ENCODE data around the gene XPOT. TPM values are rescaled to one million over a fixed set of nuclear protein-coding genes. Genes with fewer than 3 reads are reported as not detected.
A peak's percentile ranks its signal among the peaks of the same experiment; 100 is the strongest.

Gene XPOT
- total RNA-seq, 1 experiment from 2014 or later: 122 TPM

DNA sequence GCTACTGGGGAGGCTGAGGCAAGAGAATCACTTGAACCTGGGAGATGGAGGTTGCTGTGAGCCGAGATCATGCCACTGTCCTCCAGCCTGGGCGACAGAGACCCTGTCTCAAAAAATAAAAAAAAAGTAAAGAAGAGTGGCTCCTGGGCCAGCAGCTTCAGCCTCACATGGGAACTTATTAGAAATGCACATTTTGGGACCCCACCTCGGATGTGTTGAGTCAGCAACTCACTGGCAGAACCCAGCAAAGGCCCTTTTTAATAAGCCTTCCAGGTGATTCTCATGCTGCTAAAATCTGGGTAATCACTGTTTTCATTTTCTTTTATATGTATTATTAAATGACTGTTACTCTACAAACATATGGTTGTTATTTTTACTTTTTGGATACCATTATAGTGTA, 89.3 kb downstream of the XPOT start:
- no peak for DNase-seq
- Histone ChIP-seq H3K27me3 (ENCODE audit: insufficient read depth, low read depth) (no peaks in the 10 kb centered on the region), H3K4me1 (replicated peaks; ENCODE audit: insufficient read depth) (no peaks in the 10 kb centered on the region), H3F3A (ENCODE audit: insufficient read depth, low read depth) (peaks cover 12% of the 10 kb centered on the region; the same call in 1 of the 2 replicates), H3K4me2 (no peak overlapping the region), H2AFZ (no peak overlapping the region), H3K9me3 (ENCODE audit: insufficient read depth, low read depth) (no peaks in the 10 kb centered on the region), H3K27ac (no peak overlapping the region), H3K36me3 (ENCODE audit: low read depth) (peaks cover 53% of the 10 kb centered on the region), H4K20me1 (ENCODE audit: insufficient read depth) (no peaks in the 10 kb centered on the region), H3K79me2 (ENCODE audit: low read depth) (no peaks in the 10 kb centered on the region), H3K9me2 (ENCODE audit: insufficient read depth) (no peaks in the 10 kb centered on the region), H3K4me3 (no peak overlapping the region)
- TSS peak; percentile 20 for BruUV-seq (replicated peaks)
- CTCF ChIA-PET: no interaction called here
- intact Hi-C loops (cut with micrococcal nuclease; ENCODE audit: unreplicated experiment): no loop called here
- TF ChIP-seq CTCF (conservative IDR thresholded peaks at IDR 0.05) (no peak), EZH2 (IDR thresholded peaks at IDR 0.05; ENCODE audit: low read depth) (no peak)
- POLR2A ChIA-PET (ENCODE audit: unreplicated experiment): no interaction called here

GRCh38 chr12:64494998-64495729, 91.0 kb downstream of the XPOT start:
- H3K9me2 ChIP-seq (ENCODE audit: insufficient read depth): no peaks in the 10 kb centered on the region
- H3K4me2 ChIP-seq: no peak overlapping the region
- no peaks in the 10 kb centered on the region for H4K20me1 ChIP-seq (ENCODE audit: insufficient read depth)
- H3K4me3 ChIP-seq: no peak overlapping the region
- no peak overlapping the region for H3K27ac ChIP-seq
- peaks cover 12% of the 10 kb centered on the region; the same call in 1 of the 2 replicates for H3F3A ChIP-seq (ENCODE audit: insufficient read depth, low read depth)
- TF ChIP-seq EZH2 (IDR thresholded peaks at IDR 0.05; ENCODE audit: low read depth): no peak
- no peak for DNase-seq
- no peaks in the 10 kb centered on the region for H3K9me3 ChIP-seq (ENCODE audit: insufficient read depth, low read depth)
- no peaks in the 10 kb centered on the region for H3K4me1 ChIP-seq (replicated peaks; ENCODE audit: insufficient read depth)
- ChIA-PET CTCF (interaction anchor here (0.7 kb wide), 1 partner anchor 73 kb away, joined by 14 read pairs; no protein-coding TSS in a partner anchor), POLR2A (ENCODE audit: unreplicated experiment) (no interaction called here)
- H3K79me2 ChIP-seq (ENCODE audit: low read depth): no peaks in the 10 kb centered on the region
- no TSS peak for BruUV-seq (replicated peaks)
- H3K36me3 ChIP-seq (ENCODE audit: low read depth): peaks cover 49% of the 10 kb centered on the region
- H3K27me3 ChIP-seq (ENCODE audit: insufficient read depth, low read depth): no peaks in the 10 kb centered on the region
- H2AFZ ChIP-seq: no peak overlapping the region
- intact Hi-C loops (cut with micrococcal nuclease; ENCODE audit: unreplicated experiment): loop anchor here (5.0 kb wide), 1 partner anchor 202 kb away; no protein-coding TSS in a partner anchor

GRCh38 chr12:64496839-64497400, 92.7 kb downstream of the XPOT start:
- Histone ChIP-seq H3K9me2 (ENCODE audit: insufficient read depth) (no peaks in the 10 kb centered on the region), H2AFZ (no peak overlapping the region), H3K27ac (no peak overlapping the region), H3K27me3 (ENCODE audit: insufficient read depth, low read depth) (no peaks in the 10 kb centered on the region), H3K4me3 (no peak overlapping the region), H3K79me2 (ENCODE audit: low read depth) (no peaks in the 10 kb centered on the region), H3K9me3 (ENCODE audit: insufficient read depth, low read depth) (no peaks in the 10 kb centered on the region), H3K4me1 (replicated peaks; ENCODE audit: insufficient read depth) (no peaks in the 10 kb centered on the region), H3K4me2 (no peak overlapping the region), H4K20me1 (ENCODE audit: insufficient read depth) (no peaks in the 10 kb centered on the region), H3K36me3 (ENCODE audit: low read depth) (peaks cover 48% of the 10 kb centered on the region), H3F3A (ENCODE audit: insufficient read depth, low read depth) (peaks cover 12% of the 10 kb centered on the region; the same call in 1 of the 2 replicates)
- intact Hi-C loops (cut with micrococcal nuclease; ENCODE audit: unreplicated experiment): loop anchor here (5.0 kb wide), 1 partner anchor 200 kb away; no protein-coding TSS in a partner anchor
- TF ChIP-seq EZH2 (IDR thresholded peaks at IDR 0.05; ENCODE audit: low read depth) (no peak), CTCF (conservative IDR thresholded peaks at IDR 0.05) (no peak)
- CTCF ChIA-PET: no interaction called here
- no peak for DNase-seq
- no TSS peak for BruUV-seq (replicated peaks)
- POLR2A ChIA-PET (ENCODE audit: unreplicated experiment): no interaction called here

All from PC-9 (cell line).